HG03354 (cell line): ENCODE results near the gene HES3.

ENCODE experiments used
- ATAC-seq: cut with Tn5 transposase; IDR thresholded peaks from one replicate; pipeline ENCODE4 v1.9.1; 2021; ENCODE audit warnings: mild to moderate bottlenecking; ENCODE audit not compliant: unreplicated experiment, poor library complexity, severe bottlenecking

HES3 gene

DNA sequence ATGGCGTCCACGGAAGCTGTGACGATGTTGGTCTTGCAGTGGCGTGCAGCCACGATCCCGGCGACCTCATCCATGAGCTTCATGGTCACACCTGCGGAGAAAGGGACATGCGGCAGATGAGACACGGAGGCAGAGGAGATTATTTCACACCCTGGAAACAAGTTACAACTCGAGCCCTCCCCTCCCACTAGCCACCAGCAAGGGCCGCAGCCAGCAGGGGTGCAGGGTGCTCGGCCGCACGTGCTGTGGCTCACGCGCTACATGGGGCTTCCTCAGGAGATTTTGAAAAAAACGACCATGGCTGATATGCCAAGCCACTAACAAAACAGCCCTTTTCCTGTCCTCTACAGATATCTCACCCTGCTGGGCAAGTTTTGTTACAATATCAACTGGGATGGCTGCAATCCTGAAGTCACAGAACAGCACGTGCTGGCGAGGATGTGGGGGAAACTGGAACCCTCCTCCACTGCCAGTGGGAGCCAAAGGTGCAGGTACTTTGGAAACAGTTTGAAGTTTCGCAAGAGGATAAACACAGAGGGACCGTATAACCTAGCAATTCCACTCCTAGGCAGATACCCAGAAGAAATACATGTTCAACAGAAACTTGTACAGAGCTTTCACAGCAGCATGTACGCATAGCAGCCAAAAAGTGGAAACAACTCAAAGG is 51.0 kb downstream of the HES3 start:
- ATAC-seq = no peak
